K562 (cell line): ENCODE data around the gene PLA2G2C. TPM values are rescaled to one million over a fixed set of nuclear protein-coding genes. Genes with fewer than 3 reads are reported as not detected.

ENCODE experiments used
- ATAC-seq: fragments of 200-7000 bp; cut with Tn5 transposase; 3 replicates; pipeline ENCODE4 v1.9.1; 2020; ENCODE audit warnings: moderate library complexity
- BruUV-seq: library from RNA; stranded (reverse); fragments of 400-500 nt; replicated peaks from 2 replicates; lab custom pipeline; 2021; lab: Mats Ljungman, UMichigan
- CTCF ChIA-PET: fragments of 300-600 bp; formaldehyde crosslinking; extraction: SDS; loops from one replicate; lab custom pipeline; 2021; ENCODE audit warnings: low intra/inter-chr PET ratio; lab: Yijun Ruan, JAX
- POLR2A ChIA-PET: fragments of 300-600, 350-650 bp; sonication (Branson Sonifier 250); formaldehyde crosslinking; extraction: SDS; loops from one replicate; lab custom pipeline; 2021; ENCODE audit warnings: antibody characterized with exemption, inconsistent platforms; lab: Yijun Ruan, JAX
- DNase-seq, 4 experiments: peaks; one replicate each; pipeline versions ENCODE4 v3.0.0 to v3.0.0-alpha.2; 2011 to 2018; ENCODE audit warnings: low spot score in 3 of 4, mixed read lengths in 3 of 4; ENCODE audit errors: extremely low read depth in 1 of 4
- FAIRE-seq: peaks from 2 replicates; lab custom pipeline; 2011; peaks lifted over from hg19 to GRCh38; lab: Jason Lieb, UNC
- H2AFZ ChIP-seq: 2 replicates; pipeline ENCODE4 v1.6.0; 2011; ENCODE audit warnings: low read depth, low read length, control low read depth, inconsistent platforms
- H3K27ac ChIP-seq: fragments of 200-600 bp; 3 replicates; pipeline ENCODE4 v1.8.0; 2011; ENCODE audit warnings: low read depth, mild to moderate bottlenecking, control low read depth, inconsistent platforms, low read length, moderate library complexity, mixed read lengths; ENCODE audit errors: extremely low read depth
- H3K27me3 ChIP-seq, 2 experiments: fragments of 300-600 bp in 1 of 2; 2 replicates in 1 of 2; 3 replicates in 1 of 2; pipeline versions ENCODE4 v1.6.0 to v1.8.0; 2011; ENCODE audit warnings: inconsistent platforms in 2 of 2, low read length in 2 of 2, mild to moderate bottlenecking in 1 of 2, mixed read lengths in 1 of 2, moderate library complexity in 1 of 2; ENCODE audit not compliant: control insufficient read depth in 2 of 2, insufficient read depth in 2 of 2
- H3K36me3 ChIP-seq: fragments of 300-600 bp; 3 replicates; pipeline ENCODE4 v1.8.0; 2011; ENCODE audit warnings: mild to moderate bottlenecking, low read length, inconsistent platforms; ENCODE audit not compliant: control insufficient read depth, insufficient read depth
- H3K4me1 ChIP-seq, 2 experiments: fragments of 200-600 bp in 1 of 2; replicated peaks in 1 of 2; 2 replicates in 1 of 2; 3 replicates in 1 of 2; pipeline versions ENCODE4 v1.5.1 to v1.8.0; 2011; ENCODE audit warnings: inconsistent platforms in 2 of 2, low read length in 2 of 2, mild to moderate bottlenecking in 1 of 2, mixed read lengths in 1 of 2, moderate library complexity in 1 of 2; ENCODE audit not compliant: control insufficient read depth in 2 of 2, insufficient read depth in 2 of 2
- H3K4me2 ChIP-seq: 2 replicates; pipeline ENCODE4 v1.6.1; 2011; ENCODE audit warnings: low read length, control low read depth, inconsistent platforms, mixed read lengths; ENCODE audit not compliant: insufficient read depth
- H3K4me3 ChIP-seq: fragments of 200-600 bp; sonication (generic), shearing (Covaris generic); 2 replicates; pipeline ENCODE4 v1.5.1; 2016; ENCODE audit warnings: control low read depth, inconsistent platforms
- H3K79me2 ChIP-seq: fragments of 200-600 bp; 3 replicates; pipeline ENCODE4 v1.8.0; 2011; ENCODE audit warnings: low read length, inconsistent platforms; ENCODE audit not compliant: control insufficient read depth, insufficient read depth
- H3K9ac ChIP-seq, 2 experiments: 2 replicates each; pipeline versions ENCODE4 v1.6.0 to v1.6.1; 2011; ENCODE audit warnings: low read depth in 2 of 2, low read length in 2 of 2, control low read depth in 1 of 2, inconsistent platforms in 1 of 2, mild to moderate bottlenecking in 1 of 2, mixed read lengths in 1 of 2; ENCODE audit not compliant: insufficient read depth in 1 of 2
- H3K9me1 ChIP-seq: one replicate; pipeline ENCODE4 v1.6.0; 2011; ENCODE audit warnings: inconsistent platforms, mild to moderate bottlenecking, low read length, moderate library complexity; ENCODE audit not compliant: control insufficient read depth, insufficient read depth
- H3K9me3 ChIP-seq: replicated peaks from 2 replicates; pipeline ENCODE4 v1.5.1; 2011; ENCODE audit warnings: low read depth, low read length, inconsistent platforms; ENCODE audit not compliant: control insufficient read depth, insufficient read depth
- H4K20me1 ChIP-seq: replicated peaks from 2 replicates; pipeline ENCODE4 v1.6.1; 2011; ENCODE audit warnings: low read length, inconsistent platforms, mixed read lengths; ENCODE audit not compliant: control insufficient read depth, insufficient read depth
- BACH1 ChIP-seq: fragments of 200-800 bp; sonication (Bioruptor generic); IDR thresholded peaks from 2 replicates; pipeline ENCODE4 v1.6.1; 2016; ENCODE audit warnings: missing genetic modification characterization, missing compliant biosample characterization
- KDM5B ChIP-seq: fragments of 200-600 bp; sonication (generic); IDR thresholded peaks from 2 replicates; pipeline ENCODE4 v1.6.1; 2012; ENCODE audit warnings: low read depth, mild to moderate bottlenecking, moderate library complexity, low read length, control low read depth, inconsistent platforms; ENCODE audit not compliant: insufficient replicate concordance
- MAX ChIP-seq: sonication (generic); formaldehyde crosslinking; IDR thresholded peaks from 2 replicates; pipeline ENCODE4 v1.9.0; 2022; ENCODE audit warnings: mild to moderate bottlenecking, missing genetic modification reagents
- NCOA6 ChIP-seq: fragments of 450-650 bp; IDR thresholded peaks from 2 replicates; pipeline ENCODE4 v1.6.1; 2017; ENCODE audit warnings: mild to moderate bottlenecking
- THRB ChIP-seq: fragments of 450-650 bp; formaldehyde crosslinking; conservative IDR thresholded peaks from 2 replicates; pipeline ENCODE4 v1.4.0; 2022; ENCODE audit warnings: mild to moderate bottlenecking, missing genetic modification characterization
- WGBS: fragments of 100-300 bp; shearing (Covaris generic); methylation state at CpG from one replicate; pipeline ENCODE4 v1.1.6; 2016; ENCODE audit warnings: low coverage, mixed read lengths; ENCODE audit not compliant: insufficient coverage; ENCODE audit errors: missing lambda C conversion rate; 5-methylcytosine and 5-hydroxymethylcytosine counted together
- in situ Hi-C: fragments of 300-500 bp; cut with MboI; formaldehyde crosslinking; loops from 4 replicates; pipeline ENCODE4 v1.15.0; 2018; ENCODE audit warnings: inconsistent platforms, mixed read lengths
- intact Hi-C: fragments of 100-400 bp; cut with micrococcal nuclease; formaldehyde crosslinking; loops from 2 replicates; pipeline ENCODE4 v1.14.2; 2022
- polyA plus RNA-seq, 8 experiments: library from polyadenylated mRNA; depleted of rRNA in 4 of 8; stranded (reverse) in 5 of 8; unstranded in 3 of 8; fragments of >200 nt; fragmentation: Nextera tagmentation in 2 of 8; fragmentation: Illumina TruSeq in 1 of 8; extraction: Ambion mirVana in 2 of 8; extraction: Trizol in 1 of 8; gene quantifications; 2 replicates each; pipeline versions ENCODE4 v1.2.1 to v1.2.3, GENCODE V29; 2011 to 2014; ENCODE audit warnings: inconsistent platforms in 1 of 8, missing spikeins in 1 of 8
- total RNA-seq, 7 experiments: library from RNA; depleted of rRNA in 6 of 7; stranded (reverse); fragments of >200 nt in 6 of 7; fragmentation: Illumina TruSeq in 2 of 7; extraction: Trizol in 2 of 7; gene quantifications; 2 replicates each; pipeline versions ENCODE4 v1.2.1 to v1.2.3, GENCODE V29; 2011 to 2021; ENCODE audit warnings: low replicate concordance in 1 of 7

Gene PLA2G2C
- total and polyA plus RNA-seq, 9 of the 15 experiments (the other 6 are each of a cell fraction or from before 2014, with no cell fraction given) = 0.14 to 0.49 (median 0.21) TPM

GRCh38 chr1:20141001-20141400 is 45.3 kb downstream of the PLA2G2C start:
- POLR2A ChIA-PET = no interaction called here
- no peaks in the 10 kb centered on the region for H3K9me3 ChIP-seq
- in situ Hi-C loops = no loop called here

More at GRCh38 chr1:20141001-20141400, 45.3 kb downstream of the PLA2G2C start:
- Histone ChIP-seq H3K9me1 (no peaks in the 10 kb centered on the region), H4K20me1 (no peaks in the 10 kb centered on the region; the same call in 1 of the 2 replicates), H3K4me1 (no peaks in the 10 kb centered on the region), H3K27ac (no peak overlapping the region), H3K4me2 (no peak overlapping the region), H3K79me2 (no peaks in the 10 kb centered on the region), H3K36me3 (no peaks in the 10 kb centered on the region), H2AFZ (no peak overlapping the region), H3K9ac (no peak overlapping the region), H3K4me3 (no peak overlapping the region), H3K27me3 (peaks cover 6 to 78% of the 10 kb centered on the region in 2 experiments; a peak in 4 of 5 replicates)
- TF ChIP-seq MAX (CRISPR knock-in tag) (no peak), BACH1 (tag) (no peak), KDM5B (no peak), THRB (CRISPR knock-in tag) (0 out of 2 replicates have a peak, but pooled peaks have one; percentile 24), NCOA6 (no peak)
- DNase-seq = no peak
- BruUV-seq = no TSS peak
- CTCF ChIA-PET = no interaction called here
- no peak for ATAC-seq
- FAIRE-seq = no peak
- 0% methylated on average over 9 of the region's 9 CpGs for WGBS
- intact Hi-C loops = no loop called here
